Activated T-cell treated with anti-CD3 and anti-CD28 coated beads, Interleukin-2, amount 50 U/mL, for 72 hours (primary cell): Measurements from ENCODE around the gene INSIG1. TPM values are rescaled to one million over a fixed set of nuclear protein-coding genes. Genes with fewer than 3 reads are reported as not detected.
A peak's percentile ranks its signal among the peaks of the same experiment; 100 is the strongest.

Source experiments
- ATAC-seq, 2 donors: fragments of 150-1000 bp; cut with Tn5 transposase; replicated peaks in 1 of 2; 2 replicates each; pipeline ENCODE4 v1.10.0; 2021; ENCODE audit warnings: moderate library complexity in 2 of 2, mild to moderate bottlenecking in 1 of 2
- DNase-seq, 2 donors: peaks; one replicate each; pipeline ENCODE4 v3.0.0; 2021 to 2022; ENCODE audit warnings: mixed read lengths in 1 of 2
- H3K27ac Mint-ChIP-seq: one replicate; pipeline ENCODE4 v1.8.0; 2022; ENCODE audit warnings: mild to moderate bottlenecking, moderate library complexity, mixed read lengths
- H3K27me3 Mint-ChIP-seq: one replicate; pipeline ENCODE4 v1.8.0; 2022; ENCODE audit warnings: low read depth, mixed read lengths
- H3K36me3 Mint-ChIP-seq, 2 donors: one replicate each; pipeline ENCODE4 v1.8.0; 2022; ENCODE audit warnings: mixed read lengths in 2 of 2, mild to moderate bottlenecking in 1 of 2; ENCODE audit not compliant: insufficient read depth in 2 of 2
- H3K4me1 Mint-ChIP-seq: one replicate; pipeline ENCODE4 v1.8.0; 2022; ENCODE audit warnings: low read depth, mixed read lengths
- H3K4me3 Mint-ChIP-seq, 2 donors: one replicate each; pipeline ENCODE4 v1.8.0; 2022; ENCODE audit warnings: mild to moderate bottlenecking in 2 of 2, mixed read lengths in 2 of 2, moderate library complexity in 2 of 2
- H3K9me3 Mint-ChIP-seq, 2 donors: one replicate each; pipeline ENCODE4 v1.8.0; 2022; ENCODE audit warnings: mixed read lengths in 2 of 2
- total RNA-seq, 2 donors: library from RNA; stranded (reverse); gene quantifications; one replicate each; pipeline ENCODE4 v1.2.3, GENCODE V29; 2022

INSIG1 gene
- total RNA-seq, 2 donors from 2014 or later = 36.5 to 46.6 TPM

GRCh38 chr7:155283565-155284194 lies 14.0 kb upstream of the INSIG1 start:
- Mint-ChIP-seq H3K4me3 (peak overlapping the region in 1 of 2 donors; percentile 41), H3K27ac (no peak overlapping the region), H3K4me1 (peaks cover 73% of the 10 kb centered on the region), H3K27me3 (peaks cover 11% of the 10 kb centered on the region), H3K36me3 (no peaks in the 10 kb centered on the region), H3K9me3 (no peaks in the 10 kb centered on the region)
- peak; percentile 40 to 46 for DNase-seq
- peak; percentile 89 to 91 for ATAC-seq

- H3K27me3 Mint-ChIP-seq = peaks cover 7% of the 10 kb centered on the region
- ATAC-seq (no peak), DNase-seq (no peak)
- H3K4me3 Mint-ChIP-seq = no peak overlapping the region
- H3K36me3 Mint-ChIP-seq = no peaks in the 10 kb centered on the region
- no peaks in the 10 kb centered on the region for H3K9me3 Mint-ChIP-seq
- H3K4me1 Mint-ChIP-seq = peaks cover 73% of the 10 kb centered on the region
- H3K27ac Mint-ChIP-seq = no peak overlapping the region
Observed at GRCh38 chr7:155284496-155285274, 13.0 kb upstream of the INSIG1 start.

GRCh38 chr7:155285423-155285822 lies 12.3 kb upstream of the INSIG1 start:
- ATAC-seq (no peak), DNase-seq (no peak)
- Mint-ChIP-seq H3K9me3 (no peaks in the 10 kb centered on the region), H3K36me3 (no peaks in the 10 kb centered on the region), H3K27me3 (peaks cover 7% of the 10 kb centered on the region), H3K4me3 (peak overlapping the region in 1 of 2 donors; percentile 20), H3K27ac (no peak overlapping the region), H3K4me1 (peaks cover 68% of the 10 kb centered on the region)

GRCh38 chr7:155285833-155286232 lies 11.8 kb upstream of the INSIG1 start:
- Mint-ChIP-seq H3K4me3 (peak overlapping the region; percentile 7 to 20), H3K27ac (no peak overlapping the region), H3K9me3 (no peaks in the 10 kb centered on the region), H3K4me1 (peaks cover 66% of the 10 kb centered on the region), H3K27me3 (peaks cover 7% of the 10 kb centered on the region), H3K36me3 (no peaks in the 10 kb centered on the region)
- no peak for DNase-seq
- peak in 1 of 2 donors; percentile 37 for ATAC-seq

- Mint-ChIP-seq H3K36me3 (no peaks in the 10 kb centered on the region), H3K4me1 (peaks cover 71% of the 10 kb centered on the region), H3K9me3 (no peaks in the 10 kb centered on the region), H3K27me3 (peaks cover 7% of the 10 kb centered on the region), H3K27ac (no peak overlapping the region), H3K4me3 (peak overlapping the region in 1 of 2 donors; percentile 55)
- DNase-seq = no peak
- no peak for ATAC-seq
Observed at GRCh38 chr7:155286686-155287085, 11.0 kb upstream of the INSIG1 start.

GRCh38 chr7:155287284-155287935 lies 10.3 kb upstream of the INSIG1 start:
- no peak overlapping the region for H3K4me3 Mint-ChIP-seq
- no peak for ATAC-seq

GRCh38 chr7:155288055-155288454 lies 9.6 kb upstream of the INSIG1 start:
- no peak overlapping the region for H3K27ac Mint-ChIP-seq
- no peak overlapping the region for H3K4me3 Mint-ChIP-seq
- no peaks in the 10 kb centered on the region for H3K9me3 Mint-ChIP-seq
- ATAC-seq = no peak
- peaks cover 7% of the 10 kb centered on the region for H3K27me3 Mint-ChIP-seq
- no peak for DNase-seq
- peaks cover 70% of the 10 kb centered on the region for H3K4me1 Mint-ChIP-seq
- no peaks in the 10 kb centered on the region for H3K36me3 Mint-ChIP-seq

More at GRCh38 chr7:155287284-155287935, 10.3 kb upstream of the INSIG1 start:
- H3K36me3 Mint-ChIP-seq = no peaks in the 10 kb centered on the region
- H3K9me3 Mint-ChIP-seq = no peaks in the 10 kb centered on the region
- H3K27me3 Mint-ChIP-seq = peaks cover 7% of the 10 kb centered on the region
- peaks cover 72% of the 10 kb centered on the region for H3K4me1 Mint-ChIP-seq
- DNase-seq = no peak
- H3K27ac Mint-ChIP-seq = no peak overlapping the region

- Mint-ChIP-seq H3K4me3 (no peak overlapping the region), H3K4me1 (peaks cover 62% of the 10 kb centered on the region), H3K36me3 (no peaks in the 10 kb centered on the region), H3K27me3 (peaks cover 7% of the 10 kb centered on the region), H3K9me3 (no peaks in the 10 kb centered on the region), H3K27ac (no peak overlapping the region)
- no peak for DNase-seq
- no peak for ATAC-seq
Observed at GRCh38 chr7:155289107-155289506, 8.6 kb upstream of the INSIG1 start.

- H3K36me3 Mint-ChIP-seq = no peaks in the 10 kb centered on the region
- peaks cover under 1% of the 10 kb centered on the region for H3K27me3 Mint-ChIP-seq
- H3K27ac Mint-ChIP-seq = no peak overlapping the region
- DNase-seq (no peak), ATAC-seq (no peak)
- no peaks in the 10 kb centered on the region for H3K9me3 Mint-ChIP-seq
- H3K4me3 Mint-ChIP-seq = no peak overlapping the region
- H3K4me1 Mint-ChIP-seq = peaks cover 54% of the 10 kb centered on the region
Observed at GRCh38 chr7:155289949-155290501, 7.7 kb upstream of the INSIG1 start.

- ATAC-seq (peak; percentile 81 to 87), DNase-seq (peak; percentile 28 to 45)
- Mint-ChIP-seq H3K4me1 (peaks cover 55% of the 10 kb centered on the region), H3K27me3 (no peaks in the 10 kb centered on the region), H3K9me3 (no peaks in the 10 kb centered on the region), H3K4me3 (no peak overlapping the region), H3K27ac (no peak overlapping the region), H3K36me3 (no peaks in the 10 kb centered on the region)
Observed at GRCh38 chr7:155291045-155291530, 6.6 kb upstream of the INSIG1 start.

GRCh38 chr7:155291729-155292128 lies 5.9 kb upstream of the INSIG1 start:
- no peaks in the 10 kb centered on the region for H3K27me3 Mint-ChIP-seq
- H3K27ac Mint-ChIP-seq = no peak overlapping the region
- no peaks in the 10 kb centered on the region for H3K36me3 Mint-ChIP-seq
- ATAC-seq (no peak), DNase-seq (no peak)
- no peaks in the 10 kb centered on the region for H3K9me3 Mint-ChIP-seq
- peaks cover 55% of the 10 kb centered on the region for H3K4me1 Mint-ChIP-seq
- H3K4me3 Mint-ChIP-seq = no peak overlapping the region

GRCh38 chr7:155292680-155293226 lies 4.9 kb upstream of the INSIG1 start:
- peaks cover 46% of the 10 kb centered on the region for H3K4me1 Mint-ChIP-seq
- no peaks in the 10 kb centered on the region for H3K36me3 Mint-ChIP-seq
- ATAC-seq = no peak
- no peak overlapping the region for H3K4me3 Mint-ChIP-seq
- H3K9me3 Mint-ChIP-seq = no peaks in the 10 kb centered on the region
- no peak for DNase-seq
- H3K27ac Mint-ChIP-seq = no peak overlapping the region
- no peaks in the 10 kb centered on the region for H3K27me3 Mint-ChIP-seq
